NOMO-1 treated with DMSO at 0.1 percent for 48 hours (cell line): ENCODE results near the gene WFIKKN1.

ENCODE experiments used
- DNase-seq: peaks from one replicate; lab custom pipeline; 2025; ENCODE audit not compliant: unreplicated experiment; lab: John Stamatoyannopoulos, UW

WFIKKN1 gene

GRCh38 chr16:621526-622105 lies 9.2 kb upstream of the WFIKKN1 start:
- no peak for DNase-seq

GRCh38 chr16:622920-623280 lies 7.9 kb upstream of the WFIKKN1 start:
- no peak for DNase-seq

GRCh38 chr16:624526-625070 lies 6.2 kb upstream of the WFIKKN1 start:
- DNase-seq: no peak

- DNase-seq: no peak
Observed at GRCh38 chr16:625117-625976, 5.4 kb upstream of the WFIKKN1 start.

GRCh38 chr16:625977-626765 lies 4.6 kb upstream of the WFIKKN1 start:
- DNase-seq: no peak

- DNase-seq: no peak
Observed at GRCh38 chr16:626787-627453, 3.9 kb upstream of the WFIKKN1 start.

- no peak for DNase-seq
Observed at GRCh38 chr16:627454-628239, 3.1 kb upstream of the WFIKKN1 start.

GRCh38 chr16:628321-629061 lies 2.3 kb upstream of the WFIKKN1 start:
- no peak for DNase-seq

- DNase-seq: no peak
Observed at GRCh38 chr16:629185-629832, 1.5 kb upstream of the WFIKKN1 start.

- no peak for DNase-seq
Observed at GRCh38 chr16:629833-630248, 944 bp upstream of the WFIKKN1 start.

GRCh38 chr16:630249-630814 lies 453 bp upstream of the WFIKKN1 start:
- DNase-seq: no peak

- no peak for DNase-seq
Observed at GRCh38 chr16:631808-632358, 1.1 kb downstream of the WFIKKN1 start.

- no peak for DNase-seq
Observed at GRCh38 chr16:632486-633335, 1.9 kb downstream of the WFIKKN1 start.

- no peak for DNase-seq
Observed at GRCh38 chr16:633336-634050, 2.7 kb downstream of the WFIKKN1 start.

GRCh38 chr16:634051-634670 lies 3.4 kb downstream of the WFIKKN1 start:
- no peak for DNase-seq

- DNase-seq: no peak
Observed at GRCh38 chr16:634996-635395, 4.2 kb downstream of the WFIKKN1 start.
